B cell (primary cell): ENCODE data around the gene EEF1A2. TPM values are rescaled to one million over a fixed set of nuclear protein-coding genes. Genes with fewer than 3 reads are reported as not detected.

ENCODE experiments used
- ATAC-seq: fragments of 200-7000 bp; cut with Tn5 transposase; one replicate; pipeline ENCODE4 v1.10.0; 2021; ENCODE audit warnings: low read depth, mild to moderate bottlenecking, moderate number of reproducible peaks, moderate library complexity
- CTCF ChIA-PET: fragments of 350-600 bp; sonication (Branson Sonifier 250); formaldehyde crosslinking; loops from one replicate; lab custom pipeline; 2021; ENCODE audit warnings: antibody characterized with exemption, inconsistent platforms; lab: Charles Lee
- POLR2A ChIA-PET: fragments of 350-600 bp; sonication (Branson Sonifier 250); formaldehyde crosslinking; loops from one replicate; lab custom pipeline; 2021; ENCODE audit warnings: antibody characterized with exemption; lab: Charles Lee
- DNase-seq: peaks from one replicate; pipeline ENCODE4 v3.0.0; 2013
- H2AFZ ChIP-seq: 2 replicates; pipeline ENCODE4 v1.6.1; 2012; ENCODE audit warnings: mild to moderate bottlenecking, low read depth, low read length; ENCODE audit not compliant: insufficient read depth, poor library complexity, severe bottlenecking
- H3K27ac ChIP-seq, 2 donors: 1 replicate in 1 of 2; 2 replicates in 1 of 2; pipeline ENCODE4 v1.5.1; 2012 to 2013; ENCODE audit warnings: low read length in 2 of 2, mild to moderate bottlenecking in 2 of 2, moderate library complexity in 1 of 2
- H3K27me3 ChIP-seq, 4 experiments: fragments of 200-600 bp in 1 of 4; sonication (generic) in 1 of 4; replicated peaks in 1 of 4; 1 replicate in 2 of 4; 2 replicates in 2 of 4; pipeline versions ENCODE4 v1.6.1 to v1.7.0; 2013 to 2016; ENCODE audit warnings: low read length in 3 of 4, mild to moderate bottlenecking in 2 of 4, mixed read lengths in 1 of 4, moderate library complexity in 1 of 4; ENCODE audit not compliant: insufficient read depth in 4 of 4, control insufficient read depth in 3 of 4; ENCODE audit errors: control extremely low read depth in 1 of 4
- H3K36me3 ChIP-seq, 2 experiments: replicated peaks in 1 of 2; 1 replicate in 1 of 2; 2 replicates in 1 of 2; pipeline versions ENCODE4 v1.6.1 to v1.7.1; 2013; ENCODE audit warnings: low read length in 1 of 2; ENCODE audit not compliant: insufficient read depth in 2 of 2, control insufficient read depth in 1 of 2; ENCODE audit errors: control extremely low read depth in 1 of 2, extremely low read depth in 1 of 2
- H3K4me1 ChIP-seq, 2 donors: fragments of 200-600 bp in 1 of 2; sonication (generic) in 1 of 2; 1 replicate in 1 of 2; 2 replicates in 1 of 2; pipeline versions ENCODE4 v1.5.1 to v1.6.1; 2013 to 2017; ENCODE audit warnings: low read length in 2 of 2; ENCODE audit not compliant: control insufficient read depth in 2 of 2, insufficient read depth in 2 of 2
- H3K4me2 ChIP-seq: replicated peaks from 2 replicates; pipeline ENCODE3; 2012; ENCODE audit warnings: mild to moderate bottlenecking, low read depth, low read length; ENCODE audit not compliant: poor library complexity, severe bottlenecking
- H3K4me3 ChIP-seq, 5 experiments: fragments of 200-600 bp in 1 of 5; sonication (generic) in 1 of 5; 1 replicate in 3 of 5; 2 replicates in 2 of 5; pipeline versions ENCODE4 v1.5.1 to v1.7.0; 2011 to 2016; ENCODE audit warnings: low read length in 4 of 5, mild to moderate bottlenecking in 4 of 5, low read depth in 2 of 5, control low read depth in 1 of 5, moderate library complexity in 1 of 5; ENCODE audit not compliant: insufficient read depth in 1 of 5; ENCODE audit errors: control extremely low read depth in 1 of 5, extremely low read depth in 1 of 5
- H3K79me2 ChIP-seq: fragments of 200-600 bp; sonication (generic); one replicate; pipeline ENCODE4 v1.6.0; 2016; ENCODE audit warnings: low read length; ENCODE audit not compliant: control insufficient read depth, insufficient read depth
- H3K9ac ChIP-seq: fragments of 200-600 bp; sonication (generic); 2 replicates; pipeline ENCODE4 v1.6.1; 2017; ENCODE audit warnings: mild to moderate bottlenecking, low read length, moderate library complexity
- H3K9me3 ChIP-seq, 3 donors: one replicate each; pipeline versions ENCODE4 v1.6.1 to v1.7.1; 2013; ENCODE audit warnings: low read length in 2 of 3; ENCODE audit not compliant: control insufficient read depth in 2 of 3, insufficient read depth in 1 of 3; ENCODE audit errors: control extremely low read depth in 1 of 3
- H4K20me1 ChIP-seq: 2 replicates; pipeline ENCODE4 v1.6.0; 2012; ENCODE audit warnings: mild to moderate bottlenecking, low read length; ENCODE audit not compliant: insufficient read depth, control insufficient read depth, poor library complexity, severe bottlenecking
- H3K27ac Mint-ChIP-seq: one replicate; pipeline ENCODE4 v1.8.0; 2021; ENCODE audit warnings: mixed read lengths
- H3K27me3 Mint-ChIP-seq: one replicate; pipeline ENCODE4 v1.8.0; 2021; ENCODE audit warnings: mixed read lengths
- H3K4me1 Mint-ChIP-seq: one replicate; pipeline ENCODE4 v1.8.0; 2021; ENCODE audit warnings: mixed read lengths
- H3K4me3 Mint-ChIP-seq: one replicate; pipeline ENCODE4 v1.8.0; 2021; ENCODE audit warnings: mixed read lengths
- H3K9me3 Mint-ChIP-seq: one replicate; pipeline ENCODE4 v1.8.0; 2022; ENCODE audit warnings: mixed read lengths; ENCODE audit not compliant: insufficient read depth
- CTCF ChIP-seq: fragments of 200-600 bp; IDR thresholded peaks from one replicate; pipeline ENCODE4 v1.8.0; 2022; ENCODE audit warnings: antibody characterized with exemption, mild to moderate bottlenecking
- EZH2 ChIP-seq: IDR thresholded peaks from 2 replicates; pipeline ENCODE4 v1.6.1; 2012; ENCODE audit warnings: borderline replicate concordance, low read depth, mild to moderate bottlenecking, moderate library complexity, low read length; ENCODE audit not compliant: insufficient read depth, poor library complexity, severe bottlenecking
- WGBS: methylation state at CpG from one replicate; pipeline ENCODE4 v1.1.5; 2013; ENCODE audit warnings: missing lambda C conversion rate; ENCODE audit not compliant: insufficient coverage; 5-methylcytosine and 5-hydroxymethylcytosine counted together
- intact Hi-C: fragments of 100-400 bp; cut with micrococcal nuclease; formaldehyde crosslinking; loops from one replicate; pipeline ENCODE4 v1.10.0; 2022
- polyA plus RNA-seq: library from polyadenylated mRNA; depleted of rRNA; stranded (reverse); fragments of >200 nt; gene quantifications from 2 replicates; pipeline ENCODE4 v1.2.3, GENCODE V29; 2012
- total RNA-seq, 2 donors: library from RNA; stranded (reverse); fragments of 120-200 nt in 1 of 2; gene quantifications; 1 replicate in 1 of 2; 2 replicates in 1 of 2; pipeline versions ENCODE4 v1.2.3 to v1.2.4, GENCODE V29; 2013 to 2022

Gene EEF1A2
- total and polyA plus RNA-seq, 2 donors (not counting 1 experiment from before 2014, with no cell fraction given) = 2.2 to 2.9 TPM

- POLR2A ChIA-PET = no interaction called here
- H3K27me3 Mint-ChIP-seq = peaks cover 37% of the 10 kb centered on the region
Measured at GRCh38 chr20:63471002-63471716, 27.7 kb downstream of the EEF1A2 start.

GRCh38 chr20:63470410-63470809 is 28.5 kb downstream of the EEF1A2 start:
- no peak for TF ChIP-seq CTCF
- no peak for TF ChIP-seq EZH2
- H2AFZ ChIP-seq = no peak overlapping the region
- no peaks in the 10 kb centered on the region for H3K36me3 ChIP-seq
- H3K9ac ChIP-seq = no peak overlapping the region
- ATAC-seq (no peak), DNase-seq (no peak)
- H3K9me3 Mint-ChIP-seq = no peaks in the 10 kb centered on the region
- H3K4me2 ChIP-seq = no peak overlapping the region
- intact Hi-C loops = no loop called here
- no peak overlapping the region for H3K4me3 ChIP-seq
- H3K4me3 Mint-ChIP-seq = no peak overlapping the region
- H3K9me3 ChIP-seq = peaks cover 0 to 2% (median 0%) of the 10 kb centered on the region in 3 donors
- CTCF ChIA-PET = no interaction called here
- H3K27ac Mint-ChIP-seq = no peak overlapping the region
- H3K4me1 ChIP-seq = peaks cover 4 to 6% of the 10 kb centered on the region in 2 donors
- H3K4me1 Mint-ChIP-seq = peaks cover 7% of the 10 kb centered on the region
- no peaks in the 10 kb centered on the region for H4K20me1 ChIP-seq
- H3K27me3 ChIP-seq = peaks cover 0 to 47% (median 15%) of the 10 kb centered on the region in 4 experiments
- POLR2A ChIA-PET = no interaction called here
- WGBS = 80% methylated on average over 10 of the region's 10 CpGs
- H3K27me3 Mint-ChIP-seq = peaks cover 36% of the 10 kb centered on the region
- H3K79me2 ChIP-seq = no peaks in the 10 kb centered on the region
- no peak overlapping the region for H3K27ac ChIP-seq

More at GRCh38 chr20:63471002-63471716, 27.7 kb downstream of the EEF1A2 start:
- Mint-ChIP-seq H3K4me1 (peaks cover 7% of the 10 kb centered on the region), H3K4me3 (peak overlapping the region; percentile 44), H3K9me3 (no peaks in the 10 kb centered on the region), H3K27ac (no peak overlapping the region)
- peak overlapping the region; percentile 25 for H3K4me2 ChIP-seq
- peaks cover 0 to 55% (median 15%) of the 10 kb centered on the region in 4 experiments for H3K27me3 ChIP-seq
- no peak overlapping the region for H3K4me3 ChIP-seq
- H3K36me3 ChIP-seq = no peaks in the 10 kb centered on the region
- TF ChIP-seq EZH2 = no peak
- no peaks in the 10 kb centered on the region for H4K20me1 ChIP-seq
- 19% methylated on average over 38 of the region's 46 CpGs for WGBS
- no peak overlapping the region for H3K27ac ChIP-seq
- ATAC-seq (no peak), DNase-seq (no peak)
- intact Hi-C loops = no loop called here
- H3K4me1 ChIP-seq = peaks cover 4 to 6% of the 10 kb centered on the region in 2 donors
- H3K9me3 ChIP-seq = peaks cover 0 to 2% (median 0%) of the 10 kb centered on the region in 3 donors
- no peaks in the 10 kb centered on the region for H3K79me2 ChIP-seq
- H2AFZ ChIP-seq = no peak overlapping the region
- H3K9ac ChIP-seq = no peak overlapping the region
- CTCF ChIA-PET = no interaction called here
